Right lung (tissue), 5 donors: ENCODE results near the gene FMNL2. TPM values are rescaled to one million over a fixed set of nuclear protein-coding genes. Genes with fewer than 3 reads are reported as not detected.

Experiments
- DNase-seq, 2 donors: peaks; one replicate each; pipeline ENCODE4 v3.0.0-alpha.2; 2013
- polyA plus RNA-seq, 5 donors: library from polyadenylated mRNA; unstranded; fragments of 120-200 nt; gene quantifications; one replicate each; pipeline versions ENCODE4 v1.2.1 to v1.2.3, GENCODE V29; 2013; ENCODE audit warnings: inconsistent platforms in 1 of 5, low replicate concordance in 1 of 5; ENCODE audit not compliant: insufficient read length in 5 of 5, insufficient read depth in 1 of 5

The FMNL2 gene
- polyA plus RNA-seq, 5 donors = 51.4 to 89.6 (median 77.5) TPM

- no peak for DNase-seq
These were observed 154.4 kb downstream of the FMNL2 start for GRCh38 chr2:152489364-152489763.

- no peak for DNase-seq
These were observed 155.9 kb downstream of the FMNL2 start for GRCh38 chr2:152490686-152491455.

GRCh38 chr2:152492131-152492530 is 157.2 kb downstream of the FMNL2 start:
- no peak for DNase-seq

- DNase-seq = no peak
These were observed 157.9 kb downstream of the FMNL2 start for GRCh38 chr2:152492911-152493310.

GRCh38 chr2:152493417-152493816 is 158.4 kb downstream of the FMNL2 start:
- DNase-seq = no peak

GRCh38 chr2:152493945-152494528 is 159.1 kb downstream of the FMNL2 start:
- no peak for DNase-seq

- no peak for DNase-seq
These were observed 161.4 kb downstream of the FMNL2 start for GRCh38 chr2:152496371-152496770.

- no peak for DNase-seq
These were observed 162.6 kb downstream of the FMNL2 start for GRCh38 chr2:152497481-152498052.

- no peak for DNase-seq
These were observed 164.4 kb downstream of the FMNL2 start for GRCh38 chr2:152499331-152499816.

GRCh38 chr2:152499896-152500735 is 165.1 kb downstream of the FMNL2 start:
- DNase-seq = no peak

GRCh38 chr2:152500772-152501171 is 165.8 kb downstream of the FMNL2 start:
- no peak for DNase-seq

- no peak for DNase-seq
These were observed 166.7 kb downstream of the FMNL2 start for GRCh38 chr2:152501666-152502065.

- DNase-seq = no peak
These were observed 169.6 kb downstream of the FMNL2 start for GRCh38 chr2:152504618-152505017.

GRCh38 chr2:152505495-152505906 is 170.5 kb downstream of the FMNL2 start:
- DNase-seq = no peak

GRCh38 chr2:152506843-152507242 is 171.9 kb downstream of the FMNL2 start:
- no peak for DNase-seq

GRCh38 chr2:152507907-152508306 is 172.9 kb downstream of the FMNL2 start:
- DNase-seq = no peak

- DNase-seq = peak in 1 of 2 donors; percentile 33
These were observed 173.5 kb downstream of the FMNL2 start for GRCh38 chr2:152508446-152508845.

GRCh38 chr2:152509772-152510491 is 175.0 kb downstream of the FMNL2 start:
- DNase-seq = no peak

- no peak for DNase-seq
These were observed 175.6 kb downstream of the FMNL2 start for GRCh38 chr2:152510621-152511020.

- no peak for DNase-seq
These were observed 177.0 kb downstream of the FMNL2 start for GRCh38 chr2:152511981-152512380.

GRCh38 chr2:152513029-152513428 is 178.1 kb downstream of the FMNL2 start:
- no peak for DNase-seq
